Dermis microvascular lymphatic vessel endothelial cell (primary cell): ENCODE measurements around the gene MT1E. TPM values are rescaled to one million over a fixed set of nuclear protein-coding genes. Genes with fewer than 3 reads are reported as not detected.
"Not testable (repeated sequence)": the region's sequence is repeated elsewhere in the genome, so short reads cannot be mapped to it uniquely, and the experiment has no call there.

Experiments
- DNase-seq, 2 donors: peaks; one replicate each; pipeline versions ENCODE4 v3.0.0 to v3.0.0-alpha.2; 2010; ENCODE audit warnings: low read depth in 2 of 2
- total RNA-seq: library from RNA; depleted of rRNA; stranded (reverse); fragments of >200 nt; gene quantifications from 2 replicates; pipeline ENCODE4 v1.2.1, GENCODE V29; 2014

MT1E gene
- total RNA-seq, 1 donor from 2014 or later = 108 TPM

- DNase-seq = peak; percentile 97 to 98
Observed at GRCh38 chr16:56607109-56607618, 18.4 kb upstream of the MT1E start.

- no peak for DNase-seq
Observed at GRCh38 chr16:56607675-56608042, 17.9 kb upstream of the MT1E start.

DNA sequence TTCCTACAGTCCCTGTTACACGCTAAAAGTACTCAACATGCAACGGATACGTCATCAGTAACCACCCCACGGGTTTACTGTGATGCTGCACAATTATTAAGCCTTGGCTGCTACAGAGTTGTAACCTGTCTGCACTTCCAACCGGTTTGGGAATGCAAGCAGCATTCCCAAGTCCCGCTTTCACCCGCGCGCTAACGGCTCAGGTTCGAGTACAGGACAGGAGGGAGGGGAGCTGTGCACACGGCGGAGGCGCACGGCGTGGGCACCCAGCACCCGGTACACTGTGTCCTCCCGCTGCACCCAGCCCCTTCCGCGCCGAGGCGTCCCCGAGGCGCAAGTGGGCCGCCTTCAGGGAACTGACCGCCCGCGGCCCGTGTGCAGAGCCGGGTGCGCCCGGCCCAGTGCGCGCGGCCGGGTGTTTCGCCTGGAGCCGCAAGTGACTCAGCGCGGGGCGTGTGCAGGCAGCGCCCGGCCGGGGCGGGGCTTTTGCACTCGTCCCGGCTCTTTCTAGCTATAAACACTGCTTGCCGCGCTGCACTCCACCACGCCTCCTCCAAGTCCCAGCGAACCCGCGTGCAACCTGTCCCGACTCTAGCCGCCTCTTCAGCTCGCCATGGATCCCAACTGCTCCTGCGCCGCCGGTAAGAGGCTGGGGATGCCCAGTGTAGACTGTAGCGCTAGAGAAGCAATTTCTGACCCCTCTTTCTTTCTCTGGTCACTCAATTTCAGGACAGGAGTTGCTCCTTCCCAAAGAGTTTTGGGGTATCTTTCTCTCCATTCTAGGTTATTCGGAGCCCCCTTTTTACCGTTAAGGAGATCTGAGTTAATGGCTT is 17.3 kb upstream of the MT1E start, which contains the start of gene MT2A:
Gene MT2A (plus strand): TSS at position 542 of the 833 bp plus-strand sequence. CDS start 72 bp downstream, at position 614.
- DNase-seq = peak; percentile 89 to 99

DNA sequence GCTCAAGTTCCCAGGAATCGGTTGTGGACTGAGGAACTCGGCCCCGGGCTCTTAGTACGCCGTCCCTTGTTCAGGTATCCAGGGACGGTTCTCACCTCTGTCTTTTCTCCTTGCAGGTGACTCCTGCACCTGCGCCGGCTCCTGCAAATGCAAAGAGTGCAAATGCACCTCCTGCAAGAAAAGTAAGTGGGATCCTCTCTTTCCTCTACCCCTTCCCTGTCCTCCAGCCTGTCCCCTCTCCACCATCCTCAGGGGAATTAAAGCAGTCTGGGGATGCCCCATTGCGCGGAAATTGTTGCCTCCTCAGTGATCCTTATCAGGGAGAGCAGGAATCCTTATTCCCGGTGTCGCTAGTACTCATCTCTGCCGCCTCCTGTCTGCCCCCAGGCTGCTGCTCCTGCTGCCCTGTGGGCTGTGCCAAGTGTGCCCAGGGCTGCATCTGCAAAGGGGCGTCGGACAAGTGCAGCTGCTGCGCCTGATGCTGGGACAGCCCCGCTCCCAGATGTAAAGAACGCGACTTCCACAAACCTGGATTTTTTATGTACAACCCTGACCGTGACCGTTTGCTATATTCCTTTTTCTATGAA is 16.6 kb upstream of the MT1E start:
- DNase-seq = peak in 1 of 2 donors; percentile 14

- peak; percentile 83 to 86 for DNase-seq
Observed at GRCh38 chr16:56609463-56609921, 16.1 kb upstream of the MT1E start.

DNA sequence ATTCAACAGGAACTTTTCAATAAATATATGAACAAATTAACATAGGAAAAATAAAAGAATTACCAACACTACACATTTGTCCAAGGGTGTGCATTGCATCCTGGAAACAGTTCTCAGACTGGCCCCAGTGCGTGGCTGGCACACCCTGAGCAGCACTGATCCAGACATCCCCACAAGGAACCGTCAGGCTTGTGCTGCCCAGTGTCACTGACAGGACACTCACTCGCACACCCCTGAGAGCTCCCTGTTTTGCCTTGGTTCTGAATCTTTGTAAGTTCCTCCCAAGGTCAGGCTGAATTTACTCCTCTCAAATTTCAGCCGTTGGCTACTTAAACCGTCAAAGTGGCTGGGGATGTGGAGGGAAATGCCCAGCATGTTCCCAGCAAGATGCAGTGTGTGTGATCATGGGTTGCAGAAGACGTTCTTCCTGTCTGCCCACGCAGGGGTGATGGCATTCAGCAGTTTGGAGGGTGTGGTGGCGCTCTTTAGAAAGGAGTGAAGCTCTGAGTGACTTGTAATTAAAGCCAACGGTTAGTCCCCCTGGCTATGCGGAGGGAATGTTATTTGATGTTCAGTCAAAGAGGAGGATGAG is 15.5 kb upstream of the MT1E start:
- DNase-seq = peak in 1 of 2 donors; percentile 70

GRCh38 chr16:56610609-56611111 is 14.9 kb upstream of the MT1E start:
- DNase-seq = no peak

GRCh38 chr16:56611281-56611833 is 14.2 kb upstream of the MT1E start:
- peak in 1 of 2 donors; percentile 51 for DNase-seq

GRCh38 chr16:56613706-56614105 is 11.9 kb upstream of the MT1E start:
- no peak for DNase-seq

- peak in 1 of 2 donors; percentile 63 for DNase-seq
Observed at GRCh38 chr16:56614549-56614991, 11.0 kb upstream of the MT1E start.

GRCh38 chr16:56615353-56615752 is 10.2 kb upstream of the MT1E start:
- DNase-seq = no peak

- no peak for DNase-seq
Observed at GRCh38 chr16:56616608-56617211, 8.9 kb upstream of the MT1E start.

GRCh38 chr16:56617212-56618085 is 8.1 kb upstream of the MT1E start:
- peak in 1 of 2 donors; percentile 50 for DNase-seq

DNA sequence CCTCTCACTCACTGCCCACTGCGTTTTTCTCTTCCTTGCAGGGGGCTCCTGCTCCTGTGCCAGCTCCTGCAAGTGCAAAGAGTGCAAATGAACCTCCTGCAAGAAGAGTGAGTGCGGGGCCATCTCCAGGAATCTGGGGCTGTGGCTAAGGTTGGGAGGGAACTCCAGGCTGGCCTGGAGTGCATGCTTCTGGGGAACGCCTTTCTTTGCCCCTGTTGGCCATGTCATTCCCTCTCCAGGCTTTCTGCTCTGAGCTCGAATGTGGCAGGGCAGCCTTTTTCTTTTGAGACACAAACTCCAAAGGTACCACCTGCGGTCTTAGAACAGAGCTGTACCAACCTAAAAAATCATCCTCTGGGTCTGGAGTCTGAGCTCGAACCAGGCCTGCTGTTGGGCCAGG is 7.4 kb upstream of the MT1E start:
- no peak for DNase-seq

GRCh38 chr16:56620339-56620897 is 5.2 kb upstream of the MT1E start:
- no peak for DNase-seq

DNA sequence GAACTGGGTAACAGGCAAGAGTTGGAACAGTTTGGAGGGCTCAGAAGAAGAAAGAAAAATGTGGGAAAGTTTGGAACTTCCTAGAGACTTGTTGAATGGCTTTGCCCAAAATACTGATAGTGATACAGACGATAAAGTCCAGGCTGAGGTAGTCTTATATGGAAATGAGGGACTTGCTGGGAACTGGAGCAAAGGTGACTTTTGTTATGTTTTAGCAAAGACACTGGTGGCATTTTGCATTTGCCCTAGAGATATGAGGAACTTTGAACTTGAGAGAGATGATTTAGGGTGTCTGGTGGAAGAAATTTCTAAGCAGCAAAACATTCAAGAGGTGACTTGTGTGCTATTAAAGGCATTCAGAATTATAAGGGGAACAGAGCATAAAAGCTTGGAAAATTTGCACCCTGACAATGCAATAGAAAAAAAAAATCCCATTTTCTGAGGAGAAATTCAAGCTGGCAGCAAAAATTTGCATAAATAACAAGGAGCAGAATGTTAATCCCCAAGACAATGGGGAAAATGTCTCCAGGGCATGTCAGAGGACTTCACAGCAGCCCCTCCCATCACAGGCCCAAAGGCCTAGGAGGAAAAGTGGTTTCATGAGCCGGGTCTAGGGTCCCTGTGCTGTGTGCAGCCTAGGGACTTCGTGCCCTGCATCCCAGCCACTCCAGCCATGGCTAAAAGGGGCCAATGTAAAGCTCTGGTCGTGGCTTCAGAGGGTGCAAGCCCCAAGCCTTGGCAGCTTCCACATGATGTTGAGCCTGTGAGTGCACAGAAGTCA is 3.7 kb upstream of the MT1E start:
- not testable (repeated sequence) for DNase-seq

- DNase-seq = not testable (repeated sequence)
Observed at GRCh38 chr16:56623184-56623583, 2.4 kb upstream of the MT1E start.

- DNase-seq = no peak
Observed at GRCh38 chr16:56623637-56624036, 1.9 kb upstream of the MT1E start.
